HG02759 (cell line): Measurements from ENCODE around the gene ACOX1.

ENCODE experiments used
- ATAC-seq: cut with Tn5 transposase; IDR thresholded peaks from one replicate; pipeline ENCODE4 v1.9.1; 2021; ENCODE audit warnings: mild to moderate bottlenecking, moderate library complexity; ENCODE audit not compliant: unreplicated experiment

Gene ACOX1

GRCh38 chr17:76008630-76009425 is 29.9 kb upstream of the ACOX1 start:
- ATAC-seq = no peak

GRCh38 chr17:76008208-76008607 is 29.2 kb upstream of the ACOX1 start:
- no peak for ATAC-seq

GRCh38 chr17:76007850-76008165 is 28.8 kb upstream of the ACOX1 start:
- no peak for ATAC-seq

- no peak for ATAC-seq
These were observed 28.3 kb upstream of the ACOX1 start for GRCh38 chr17:76007131-76007849.

GRCh38 chr17:76005263-76006149 is 26.5 kb upstream of the ACOX1 start:
- ATAC-seq = no peak

- no peak for ATAC-seq
These were observed 25.8 kb upstream of the ACOX1 start for GRCh38 chr17:76004750-76005262.

- ATAC-seq = no peak
These were observed 24.9 kb upstream of the ACOX1 start for GRCh38 chr17:76003915-76004314.

- ATAC-seq = no peak
These were observed 23.1 kb upstream of the ACOX1 start for GRCh38 chr17:76002100-76002499.

- ATAC-seq = no peak
These were observed 22.0 kb upstream of the ACOX1 start, which contains the start of gene CDK3 for GRCh38 chr17:76000755-76001521. TSS of gene CDK3 (plus strand) at chr17:76000855. CDS start at chr17:76001426, 571 bp downstream.

- ATAC-seq = no peak
These were observed 21.2 kb upstream of the ACOX1 start for GRCh38 chr17:76000016-76000754.

GRCh38 chr17:75998327-75998795 is 19.4 kb upstream of the ACOX1 start:
- no peak for ATAC-seq

GRCh38 chr17:75996665-75997590 is 18.0 kb upstream of the ACOX1 start:
- ATAC-seq = no peak

GRCh38 chr17:75995385-75995925 is 16.5 kb upstream of the ACOX1 start:
- no peak for ATAC-seq

GRCh38 chr17:75994802-75995370 is 15.9 kb upstream of the ACOX1 start:
- no peak for ATAC-seq

GRCh38 chr17:75991396-75991795 is 12.4 kb upstream of the ACOX1 start:
- ATAC-seq = no peak

- no peak for ATAC-seq
These were observed 8.1 kb upstream of the ACOX1 start for GRCh38 chr17:75987041-75987440.

GRCh38 chr17:75985986-75986385 is 7.0 kb upstream of the ACOX1 start:
- ATAC-seq = no peak
